Measurements from ENCODE around the gene TRAPPC5.

TRAPPC5 gene

DNA sequence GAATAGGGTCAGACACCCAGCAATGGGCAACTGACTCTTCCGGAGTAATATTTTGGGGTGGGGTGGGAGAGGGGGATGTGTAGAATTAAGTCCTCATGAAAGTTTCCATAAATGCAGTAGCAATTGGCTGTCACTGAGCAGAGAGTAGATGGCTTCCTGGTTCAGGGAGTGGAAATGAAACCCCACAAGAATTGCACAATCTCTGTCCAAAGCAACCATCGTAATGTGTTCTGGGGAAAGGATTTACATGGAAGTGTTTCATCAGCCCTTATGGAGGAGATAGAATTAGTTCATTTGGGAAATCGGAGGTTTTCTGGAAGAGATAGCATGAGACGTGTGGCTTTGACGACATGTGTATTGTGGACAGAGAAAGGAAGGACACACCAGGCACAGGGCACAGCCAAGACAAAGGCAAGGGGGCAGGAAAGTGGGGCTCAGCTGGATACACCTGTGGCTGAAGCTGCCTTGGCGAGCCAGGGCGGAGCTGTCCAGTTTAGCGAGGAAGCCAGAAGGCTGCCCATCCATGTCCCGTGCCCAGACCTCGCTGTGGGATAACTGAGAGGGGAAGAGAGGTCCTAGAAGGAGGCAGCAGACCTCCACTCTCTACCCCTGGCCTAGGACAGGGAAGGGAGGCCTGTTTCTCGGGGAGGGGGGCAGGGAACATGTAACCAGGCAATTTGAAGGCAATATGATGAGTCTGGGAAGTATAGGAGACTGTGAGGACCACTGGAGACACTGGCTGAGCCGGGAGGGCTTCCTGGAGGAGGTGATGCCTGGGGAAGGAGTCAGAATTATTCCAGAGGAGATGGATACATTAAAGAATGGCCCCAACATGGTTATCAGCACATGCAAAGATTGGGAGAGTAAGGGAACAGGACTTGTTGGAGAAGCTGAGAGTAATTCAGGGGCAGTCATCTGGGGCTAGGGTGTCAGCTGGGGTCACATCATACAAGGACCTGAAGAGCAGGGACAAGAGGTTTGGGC, 53.9 kb downstream of the TRAPPC5 start:
- Histone ChIP-seq H3K27me3 (replicated peaks) (peaks cover 21% of the 10 kb centered on the region), H3K27ac (no peak overlapping the region), H3K4me3 (ENCODE audit: low read depth, low read length) (no peak overlapping the region), H3K36me3 (replicated peaks) (no peaks in the 10 kb centered on the region)
- DNase-seq, result no peak
- in situ Hi-C loops (cut with HindIII; ENCODE audit: low pct_ligation_motif_present, low sequenced_read_pairs), result no loop called here
- TF ChIP-seq, protein P1, sequence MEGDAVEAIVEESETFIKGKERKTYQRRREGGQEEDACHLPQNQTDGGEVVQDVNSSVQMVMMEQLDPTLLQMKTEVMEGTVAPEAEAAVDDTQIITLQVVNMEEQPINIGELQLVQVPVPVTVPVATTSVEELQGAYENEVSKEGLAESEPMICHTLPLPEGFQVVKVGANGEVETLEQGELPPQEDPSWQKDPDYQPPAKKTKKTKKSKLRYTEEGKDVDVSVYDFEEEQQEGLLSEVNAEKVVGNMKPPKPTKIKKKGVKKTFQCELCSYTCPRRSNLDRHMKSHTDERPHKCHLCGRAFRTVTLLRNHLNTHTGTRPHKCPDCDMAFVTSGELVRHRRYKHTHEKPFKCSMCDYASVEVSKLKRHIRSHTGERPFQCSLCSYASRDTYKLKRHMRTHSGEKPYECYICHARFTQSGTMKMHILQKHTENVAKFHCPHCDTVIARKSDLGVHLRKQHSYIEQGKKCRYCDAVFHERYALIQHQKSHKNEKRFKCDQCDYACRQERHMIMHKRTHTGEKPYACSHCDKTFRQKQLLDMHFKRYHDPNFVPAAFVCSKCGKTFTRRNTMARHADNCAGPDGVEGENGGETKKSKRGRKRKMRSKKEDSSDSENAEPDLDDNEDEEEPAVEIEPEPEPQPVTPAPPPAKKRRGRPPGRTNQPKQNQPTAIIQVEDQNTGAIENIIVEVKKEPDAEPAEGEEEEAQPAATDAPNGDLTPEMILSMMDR (IDR thresholded peaks at IDR 0.05; ENCODE audit: low read depth, low read length, missing control alignments), result no peak

DNA sequence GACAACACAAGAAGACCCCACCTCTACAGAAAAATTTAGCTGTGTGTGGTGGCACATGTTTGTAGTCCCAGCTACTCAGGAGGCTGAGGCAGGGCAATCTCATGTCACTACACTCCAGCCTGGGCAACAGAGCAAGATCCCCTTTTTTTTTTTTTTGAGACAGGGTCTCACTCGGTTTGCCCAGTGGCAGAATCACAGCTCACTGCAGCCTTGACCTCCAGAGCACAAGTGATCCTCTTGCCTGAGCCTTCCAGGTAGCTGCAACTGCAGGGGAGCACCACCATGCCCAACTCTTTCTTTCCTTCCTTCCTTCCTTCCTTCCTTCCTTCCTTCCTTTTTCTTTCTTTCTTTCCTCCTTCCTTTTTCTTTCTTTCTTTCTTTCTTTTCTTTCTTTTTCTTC, 55.5 kb downstream of the TRAPPC5 start:
- no peak overlapping the region for H3K27ac ChIP-seq
- no peak overlapping the region for H3K4me3 ChIP-seq (ENCODE audit: low read depth, low read length)
- in situ Hi-C loops (cut with HindIII; ENCODE audit: low pct_ligation_motif_present, low sequenced_read_pairs), result no loop called here
- H3K36me3 ChIP-seq (replicated peaks), result no peaks in the 10 kb centered on the region
- TF ChIP-seq, protein P1 (IDR thresholded peaks at IDR 0.05; ENCODE audit: low read depth, low read length, missing control alignments), result no peak
- DNase-seq, result no peak
- peaks cover 7% of the 10 kb centered on the region for H3K27me3 ChIP-seq (replicated peaks)

DNA sequence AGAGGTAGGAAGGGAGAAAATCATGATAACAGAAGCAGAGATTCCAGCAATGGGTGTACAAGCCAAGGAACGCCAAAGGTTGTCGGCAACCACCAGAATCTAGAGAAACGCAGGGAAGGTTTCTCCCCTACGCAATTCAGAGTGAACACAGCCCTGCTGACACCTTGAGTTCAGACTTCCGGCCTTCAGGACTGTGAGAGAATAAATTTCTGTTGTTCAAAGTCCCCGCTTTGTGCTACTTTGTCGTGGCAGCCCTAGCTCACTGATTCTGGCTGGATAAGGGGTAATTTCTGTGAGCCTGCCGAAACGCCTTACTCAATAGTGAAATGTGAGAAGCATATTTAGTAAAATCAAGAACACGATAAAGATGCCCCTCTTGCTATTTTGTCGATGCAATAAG, 56.6 kb downstream of the TRAPPC5 start:
- peaks cover 2% of the 10 kb centered on the region for H3K27me3 ChIP-seq (replicated peaks)
- H3K27ac ChIP-seq, result no peak overlapping the region
- H3K36me3 ChIP-seq (replicated peaks), result no peaks in the 10 kb centered on the region
- TF ChIP-seq, protein P1 (IDR thresholded peaks at IDR 0.05; ENCODE audit: low read depth, low read length, missing control alignments), result no peak
- no peak for DNase-seq
- no peak overlapping the region for H3K4me3 ChIP-seq (ENCODE audit: low read depth, low read length)
- in situ Hi-C loops (cut with HindIII; ENCODE audit: low pct_ligation_motif_present, low sequenced_read_pairs), result no loop called here

All from brain microvascular endothelial cell (primary cell).